CD4-positive, alpha-beta T cell (primary cell): ENCODE results near the gene MOGAT1. TPM values are rescaled to one million over a fixed set of nuclear protein-coding genes. Genes with fewer than 3 reads are reported as not detected.

Experiments
- ATAC-seq: fragments of 200-7000 bp; cut with Tn5 transposase; one replicate; pipeline ENCODE4 v1.10.0; 2022; ENCODE audit warnings: mild to moderate bottlenecking; ENCODE audit not compliant: poor library complexity
- CTCF ChIA-PET: fragments of 350-600 bp; sonication (Branson Sonifier 250); formaldehyde crosslinking; loops from one replicate; lab custom pipeline; 2021; ENCODE audit warnings: antibody characterized with exemption, inconsistent platforms; lab: Charles Lee
- POLR2A ChIA-PET: fragments of 350-600 bp; sonication (Branson Sonifier 250); formaldehyde crosslinking; loops from one replicate; lab custom pipeline; 2021; ENCODE audit warnings: antibody characterized with exemption, inconsistent platforms; lab: Charles Lee
- DNase-seq, 14 experiments: peaks; one replicate each; pipeline ENCODE4 v3.0.0-alpha.2; 2013 to 2020; ENCODE audit warnings: mixed read lengths in 2 of 14
- H3K27ac ChIP-seq, 2 donors: one replicate each; pipeline versions ENCODE4 v1.5.1 to v1.7.0; 2013; ENCODE audit warnings: low read length in 2 of 2, low read depth in 1 of 2, mild to moderate bottlenecking in 1 of 2
- H3K27me3 ChIP-seq, 2 experiments: 1 replicate in 1 of 2; 2 replicates in 1 of 2; pipeline versions ENCODE4 v1.6.1 to v1.7.0; 2013; ENCODE audit warnings: low read length in 2 of 2, control low read depth in 1 of 2, mild to moderate bottlenecking in 1 of 2, moderate library complexity in 1 of 2; ENCODE audit not compliant: insufficient read depth in 2 of 2, control insufficient read depth in 1 of 2
- H3K36me3 ChIP-seq: one replicate; pipeline ENCODE4 v1.6.1; 2013; ENCODE audit warnings: low read length, control low read depth; ENCODE audit not compliant: insufficient read depth
- H3K4me1 ChIP-seq: one replicate; pipeline ENCODE4 v1.6.1; 2013; ENCODE audit warnings: low read length, control low read depth; ENCODE audit not compliant: insufficient read depth
- H3K4me3 ChIP-seq: one replicate; pipeline ENCODE4 v1.5.1; 2013; ENCODE audit warnings: mild to moderate bottlenecking, low read length, moderate library complexity
- H3K9me3 ChIP-seq, 2 experiments: 1 replicate in 1 of 2; 2 replicates in 1 of 2; pipeline versions ENCODE4 v1.6.1 to v1.7.0; 2013; ENCODE audit warnings: low read length in 2 of 2, mild to moderate bottlenecking in 2 of 2, control low read depth in 1 of 2, moderate library complexity in 1 of 2; ENCODE audit not compliant: control insufficient read depth in 1 of 2, insufficient read depth in 1 of 2
- H3K27ac Mint-ChIP-seq: one replicate; pipeline ENCODE4 v1.8.0; 2020; ENCODE audit warnings: mixed read lengths
- H3K27me3 Mint-ChIP-seq: one replicate; pipeline ENCODE4 v1.8.0; 2021; ENCODE audit warnings: mixed read lengths
- H3K36me3 Mint-ChIP-seq: one replicate; pipeline ENCODE4 v1.8.0; 2021; ENCODE audit warnings: low read depth, mixed read lengths
- H3K4me1 Mint-ChIP-seq: one replicate; pipeline ENCODE4 v1.8.0; 2021; ENCODE audit warnings: low read depth, mixed read lengths
- H3K4me3 Mint-ChIP-seq: one replicate; pipeline ENCODE4 v1.8.0; 2020; ENCODE audit warnings: mild to moderate bottlenecking, mixed read lengths
- H3K9me3 Mint-ChIP-seq: one replicate; pipeline ENCODE4 v1.8.0; 2020; ENCODE audit warnings: mixed read lengths
- CTCF ChIP-seq: fragments of 200-600 bp; IDR thresholded peaks from one replicate; pipeline ENCODE4 v1.8.0; 2022; ENCODE audit warnings: antibody characterized with exemption, mild to moderate bottlenecking
- intact Hi-C, 2 experiments: fragments of 100-400 bp; cut with DNase I in 1 of 2; cut with micrococcal nuclease in 1 of 2; formaldehyde crosslinking; loops; one replicate each; pipeline versions ENCODE4 v1.15.1 to v1.9.0; 2023 to 2025; cut with DNase I, micrococcal nuclease
- total RNA-seq, 174 experiments: library from RNA in 2 of 174; stranded (reverse) in 2 of 174; gene quantifications; one replicate each; pipeline ENCODE4 v1.2.3 and lab custom pipeline; 2021 to 2026

Gene MOGAT1
- total RNA-seq, 2 experiments from 2014 or later = not detected

DNA sequence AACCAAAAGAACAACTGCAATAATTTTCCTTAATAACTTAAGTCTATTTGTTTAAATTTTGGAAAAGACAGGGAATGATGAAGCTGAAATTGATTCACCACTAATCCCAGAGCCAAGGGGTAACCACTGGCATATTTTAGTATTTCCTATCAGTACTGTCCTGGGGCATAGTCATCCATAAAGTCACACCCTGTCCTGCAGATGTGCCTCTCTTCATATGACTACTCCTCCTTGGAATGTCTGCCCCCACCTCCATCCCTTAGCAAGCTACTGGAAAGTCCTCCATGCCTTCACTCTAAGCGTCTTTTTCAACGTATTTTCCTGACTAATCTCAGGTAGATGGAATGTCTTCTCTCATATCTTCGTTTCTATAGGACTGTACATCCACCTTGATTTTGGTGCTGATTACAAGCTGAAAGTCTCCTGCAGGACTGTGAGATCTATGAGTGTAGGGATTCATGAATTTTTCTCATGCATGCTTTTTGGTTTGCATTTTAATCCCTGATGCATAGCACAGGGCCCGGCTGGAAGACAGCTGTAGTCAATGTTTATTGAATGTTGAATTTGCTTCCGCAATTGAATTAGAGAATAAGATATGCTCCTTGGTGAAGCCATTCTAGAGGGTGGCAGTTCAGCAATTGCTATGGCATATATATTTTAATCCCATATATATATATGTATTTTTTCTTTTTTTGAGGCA, 85.6 kb downstream of the MOGAT1 start:
- ChIA-PET CTCF (no interaction called here), POLR2A (no interaction called here)
- Mint-ChIP-seq H3K27me3 (no peaks in the 10 kb centered on the region), H3K4me1 (no peaks in the 10 kb centered on the region), H3K36me3 (no peaks in the 10 kb centered on the region), H3K27ac (no peak overlapping the region), H3K9me3 (no peaks in the 10 kb centered on the region), H3K4me3 (no peak overlapping the region)
- H3K27me3 ChIP-seq = no peaks in the 10 kb centered on the region
- no peaks in the 10 kb centered on the region for H3K36me3 ChIP-seq
- H3K4me3 ChIP-seq = no peak overlapping the region
- no peaks in the 10 kb centered on the region for H3K9me3 ChIP-seq
- H3K27ac ChIP-seq = no peak overlapping the region
- DNase-seq (no peak), ATAC-seq (no peak)
- TF ChIP-seq CTCF = no peak
- H3K4me1 ChIP-seq = no peaks in the 10 kb centered on the region
- intact Hi-C loops = no loop called here

Other genes with a start within 250 kb of the MOGAT1 start
- gene SGPP2, start 247.1 kb upstream of the MOGAT1 start, total RNA-seq = 1 to 10 TPM; 1.7 TPM
- 1 to 10 TPM; 7.8 to 8.7 TPM for gene FARSB, start 15.6 kb upstream of the MOGAT1 start, total RNA-seq
- 10 to 100 TPM; 65.5 to 66.6 TPM for gene ACSL3, start 189.4 kb downstream of the MOGAT1 start, total RNA-seq